GM19099 (cell line): ENCODE data around the gene ARHGAP15.

Experiments used
- POLR2A ChIP-seq: IDR thresholded peaks from 3 replicates; pipeline ENCODE4 v1.6.1; 2011; ENCODE audit warnings: low read depth; ENCODE audit not compliant: insufficient read length; ENCODE audit errors: extremely low read depth

Gene ARHGAP15

GRCh38 chr2:143764706-143765105, 635.5 kb downstream of the ARHGAP15 start:
- TF ChIP-seq POLR2A = no peak

- TF ChIP-seq POLR2A = no peak
These were observed 639.8 kb downstream of the ARHGAP15 start for GRCh38 chr2:143768991-143769390.

- no peak for TF ChIP-seq POLR2A
These were observed 642.7 kb downstream of the ARHGAP15 start for GRCh38 chr2:143771939-143772338.

- no peak for TF ChIP-seq POLR2A
These were observed 647.5 kb downstream of the ARHGAP15 start for GRCh38 chr2:143776526-143777297.

GRCh38 chr2:143779021-143779420, 649.8 kb downstream of the ARHGAP15 start:
- TF ChIP-seq POLR2A = no peak

GRCh38 chr2:143786026-143786765, 657.0 kb downstream of the ARHGAP15 start:
- TF ChIP-seq POLR2A = no peak

GRCh38 chr2:143787674-143788073, 658.5 kb downstream of the ARHGAP15 start:
- no peak for TF ChIP-seq POLR2A

- no peak for TF ChIP-seq POLR2A
These were observed 663.4 kb downstream of the ARHGAP15 start for GRCh38 chr2:143792602-143793001.

GRCh38 chr2:143793381-143793780, 664.2 kb downstream of the ARHGAP15 start:
- TF ChIP-seq POLR2A = no peak

- TF ChIP-seq POLR2A = no peak
These were observed 666.8 kb downstream of the ARHGAP15 start for GRCh38 chr2:143796051-143796450.

- no peak for TF ChIP-seq POLR2A
These were observed 672.3 kb downstream of the ARHGAP15 start for GRCh38 chr2:143801561-143801960.

GRCh38 chr2:143802242-143802641, 673.0 kb downstream of the ARHGAP15 start:
- no peak for TF ChIP-seq POLR2A

- no peak for TF ChIP-seq POLR2A
These were observed 673.8 kb downstream of the ARHGAP15 start for GRCh38 chr2:143802871-143803650.

GRCh38 chr2:143803936-143804335, 674.7 kb downstream of the ARHGAP15 start:
- TF ChIP-seq POLR2A = no peak

- no peak for TF ChIP-seq POLR2A
These were observed 676.4 kb downstream of the ARHGAP15 start for GRCh38 chr2:143805666-143806065.
